Left lung (tissue), 10 donors: ENCODE results near the gene PCNT. TPM values are rescaled to one million over a fixed set of nuclear protein-coding genes. Genes with fewer than 3 reads are reported as not detected.
A peak's percentile ranks its signal among the peaks of the same experiment; 100 is the strongest.

ENCODE experiments used
- ATAC-seq: fragments of 200-7000 bp; cut with Tn5 transposase; one replicate; pipeline ENCODE4 v1.9.1; 2020; ENCODE audit warnings: moderate library complexity
- DNase-seq, 4 donors: peaks; one replicate each; pipeline ENCODE4 v3.0.0-alpha.2; 2013 to 2020
- H3K27ac ChIP-seq, 2 donors: fragments of 200-600 bp; sonication (generic) in 1 of 2; one replicate each; pipeline versions ENCODE4 v1.5.0 to v1.8.0; 2020 to 2021
- H3K27me3 ChIP-seq, 2 donors: fragments of 200-600 bp; sonication (generic) in 1 of 2; one replicate each; pipeline versions ENCODE4 v1.5.0 to v1.8.0; 2020 to 2021
- H3K36me3 ChIP-seq, 2 donors: fragments of 200-600 bp; sonication (generic) in 1 of 2; one replicate each; pipeline versions ENCODE4 v1.5.0 to v1.8.0; 2020 to 2021
- H3K4me1 ChIP-seq, 2 donors: fragments of 200-600 bp; one replicate each; pipeline ENCODE4 v1.8.0; 2021
- H3K4me3 ChIP-seq, 2 donors: fragments of 200-600 bp; sonication (generic) in 1 of 2; one replicate each; pipeline versions ENCODE4 v1.5.0 to v1.8.0; 2020 to 2021; ENCODE audit warnings: mild to moderate bottlenecking in 1 of 2
- H3K9me3 ChIP-seq, 2 donors: fragments of 200-600 bp; sonication (generic) in 1 of 2; one replicate each; pipeline versions ENCODE4 v1.5.0 to v1.8.0; 2020 to 2021
- CTCF ChIP-seq, 2 donors: fragments of 200-600 bp; sonication (generic) in 1 of 2; IDR thresholded peaks; one replicate each; pipeline versions ENCODE4 v1.5.0 to v1.8.0; 2021; ENCODE audit warnings: antibody characterized with exemption in 2 of 2
- intact Hi-C, 2 donors: fragments of 100-400 bp; cut with DNase I; formaldehyde crosslinking; loops; one replicate each; pipeline versions ENCODE4 v1.11.2 to v1.14.2; 2022
- polyA plus RNA-seq, 6 donors: library from polyadenylated mRNA; unstranded; fragments of 120-200 nt; gene quantifications; one replicate each; pipeline ENCODE4 v1.2.1, GENCODE V29; 2013; ENCODE audit not compliant: insufficient read length in 6 of 6
- total RNA-seq, 2 donors: library from RNA; stranded (reverse); fragmentation: NEBNext Ultra II Directional; extraction: Animal tissue kit (Norgen Biotek cat#: 25700); gene quantifications; one replicate each; pipeline ENCODE4 v1.2.1, GENCODE V29; 2021
- donor health status: DM: no; HTN: yes; CAD: no.
- donor health status: DM: no; HTN: no; CAD: no.

Gene PCNT
- total and polyA plus RNA-seq, 8 donors, result 25.7 to 35.4 (median 32.4) TPM

- no peak overlapping the region for H3K27ac ChIP-seq
- no peak for TF ChIP-seq CTCF (IDR thresholded peaks at IDR 0.05)
- peaks cover 6 to 34% of the 10 kb centered on the region in 2 donors for H3K4me1 ChIP-seq
- peaks cover 0 to 20% of the 10 kb centered on the region in 2 donors for H3K36me3 ChIP-seq
- H3K9me3 ChIP-seq, result no peaks in the 10 kb centered on the region
- intact Hi-C loops, result no loop called here
- no peak overlapping the region for H3K4me3 ChIP-seq
- no peak for DNase-seq
- H3K27me3 ChIP-seq, result no peaks in the 10 kb centered on the region
- ATAC-seq, result no peak
Measured at GRCh38 chr21:46289655-46290179, 34.2 kb upstream of the PCNT start.

DNA sequence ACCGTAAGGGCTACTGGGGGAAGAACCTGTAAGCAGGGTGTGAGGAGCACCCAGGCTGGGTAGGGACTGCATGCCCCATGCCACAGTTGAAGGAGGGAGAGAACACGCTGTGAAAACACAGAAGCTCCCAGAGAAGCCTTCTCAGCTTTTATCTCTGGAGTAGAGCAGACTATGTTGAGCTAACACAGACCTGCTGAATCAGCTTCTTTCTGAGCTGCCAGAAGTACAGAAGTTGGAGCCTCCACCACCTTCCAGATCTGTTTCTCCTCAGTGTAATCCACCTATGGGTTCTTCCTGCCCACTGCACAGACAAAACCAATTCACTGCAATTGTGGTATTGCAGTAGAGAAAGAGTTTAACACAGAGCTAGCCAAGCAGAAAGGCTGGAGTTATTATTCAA lies 32.4 kb upstream of the PCNT start:
- no peak overlapping the region for H3K4me3 ChIP-seq
- no peaks in the 10 kb centered on the region for H3K9me3 ChIP-seq
- DNase-seq (no peak), ATAC-seq (no peak)
- TF ChIP-seq CTCF (IDR thresholded peaks at IDR 0.05), result no peak
- H3K27ac ChIP-seq, result no peak overlapping the region
- peaks cover 0 to 3% of the 10 kb centered on the region in 2 donors for H3K27me3 ChIP-seq
- intact Hi-C loops, result no loop called here
- peaks cover 0 to 20% of the 10 kb centered on the region in 2 donors for H3K36me3 ChIP-seq
- H3K4me1 ChIP-seq, result peaks cover 0 to 30% of the 10 kb centered on the region in 2 donors

DNA sequence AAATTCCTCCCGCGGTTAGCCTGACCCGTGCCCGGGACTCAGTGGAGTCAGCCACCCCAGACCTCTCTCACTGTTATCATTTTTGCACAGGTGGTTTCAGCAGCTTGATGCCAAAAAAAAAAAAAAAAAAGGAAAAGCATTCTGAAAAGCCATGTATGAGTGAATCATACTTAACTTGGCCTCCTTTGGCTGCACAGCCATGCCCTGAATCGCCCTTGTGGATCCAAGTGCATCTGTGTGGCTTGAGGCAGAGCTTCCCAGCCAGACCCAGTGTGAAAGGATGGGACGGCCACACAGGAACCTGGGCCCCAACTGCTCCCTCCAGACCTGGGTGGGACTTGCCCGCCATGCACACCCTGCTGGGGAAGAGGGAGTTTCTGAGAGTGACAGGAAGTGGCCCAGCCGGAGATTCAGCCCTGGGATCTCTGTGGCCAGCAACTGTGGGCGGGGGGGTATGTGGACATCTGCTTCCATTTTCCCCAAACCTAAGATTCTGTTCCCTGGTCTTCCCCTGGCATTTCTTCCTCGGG lies 29.2 kb upstream of the PCNT start:
- DNase-seq (no peak), ATAC-seq (no peak)
- Histone ChIP-seq H3K4me1 (peaks cover 0 to 21% of the 10 kb centered on the region in 2 donors), H3K36me3 (peaks cover 0 to 13% of the 10 kb centered on the region in 2 donors), H3K4me3 (no peak overlapping the region), H3K27me3 (peaks cover 0 to 20% of the 10 kb centered on the region in 2 donors), H3K27ac (no peak overlapping the region), H3K9me3 (no peaks in the 10 kb centered on the region)
- intact Hi-C loops, result no loop called here
- no peak for TF ChIP-seq CTCF (IDR thresholded peaks at IDR 0.05)

- H3K4me1 ChIP-seq, result peaks cover 0 to 21% of the 10 kb centered on the region in 2 donors
- TF ChIP-seq CTCF (IDR thresholded peaks at IDR 0.05), result no peak
- H3K4me3 ChIP-seq, result no peak overlapping the region
- intact Hi-C loops, result no loop called here
- peaks cover 0 to 20% of the 10 kb centered on the region in 2 donors for H3K27me3 ChIP-seq
- DNase-seq (no peak), ATAC-seq (no peak)
- H3K27ac ChIP-seq, result no peak overlapping the region
- H3K36me3 ChIP-seq, result peaks cover 0 to 13% of the 10 kb centered on the region in 2 donors
- no peaks in the 10 kb centered on the region for H3K9me3 ChIP-seq
Measured at GRCh38 chr21:46295177-46295770, 28.7 kb upstream of the PCNT start.

DNA sequence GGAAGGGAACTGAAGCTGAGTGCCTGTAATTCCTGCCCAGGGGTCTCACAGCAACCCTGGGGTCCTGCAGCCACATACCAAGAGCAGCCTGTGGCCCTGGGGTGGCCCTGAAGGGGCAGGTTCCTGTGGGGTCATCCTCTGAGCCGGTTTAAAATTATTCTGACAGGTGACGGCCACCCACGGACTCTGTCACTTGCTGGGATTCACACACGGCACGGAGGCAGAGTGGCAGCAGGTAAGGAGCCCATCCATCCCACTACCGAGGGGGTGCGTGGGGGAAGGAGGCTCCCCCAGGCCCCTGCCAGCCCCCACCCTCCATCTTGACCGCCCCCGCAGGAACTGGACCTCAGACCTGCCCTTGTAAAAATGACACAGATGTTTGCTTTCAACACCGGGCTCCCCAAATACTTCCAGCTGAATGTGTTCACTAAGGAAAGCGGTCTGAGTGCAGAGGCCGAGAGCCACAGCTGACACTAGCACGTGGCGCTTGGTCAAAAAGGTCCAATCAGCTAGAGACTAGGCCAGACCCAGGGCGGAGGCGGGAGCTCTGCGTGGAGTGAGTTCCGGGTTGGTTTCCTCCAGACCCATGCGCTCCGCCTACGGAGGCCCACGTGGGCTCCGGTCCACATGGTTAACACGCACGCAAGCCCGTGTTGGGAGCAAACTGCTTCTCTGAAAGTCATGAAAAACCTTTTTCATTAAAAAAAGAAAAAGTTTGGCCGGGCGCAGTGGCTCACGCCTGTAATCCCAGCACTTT lies 27.8 kb upstream of the PCNT start:
- Histone ChIP-seq H3K36me3 (peaks cover 0 to 19% of the 10 kb centered on the region in 2 donors), H3K4me1 (peaks cover 0 to 21% of the 10 kb centered on the region in 2 donors), H3K27ac (peak overlapping the region in 1 of 2 donors; percentile 57), H3K4me3 (no peak overlapping the region), H3K27me3 (peaks cover 0 to 20% of the 10 kb centered on the region in 2 donors), H3K9me3 (no peaks in the 10 kb centered on the region)
- peak; percentile 73 for ATAC-seq
- no peak for TF ChIP-seq CTCF (IDR thresholded peaks at IDR 0.05)
- DNase-seq, result peak in 3 of 4 donors; percentile 48 to 90 (median 78)
- intact Hi-C loops, result no loop called here
